CD4-positive, alpha-beta T cell treated with Interleukin-2 at 100 ng/mL for 4 hours (primary cell): ENCODE measurements around the gene CDH13.

Experiments used
- DNase-seq: peaks from one replicate; pipeline ENCODE4 v3.0.0-alpha.2; 2020; ENCODE audit warnings: low spot score

CDH13 gene

GRCh38 chr16:82699711-82700495 is 73.1 kb downstream of the CDH13 start:
- no peak for DNase-seq

GRCh38 chr16:82700541-82701235 is 73.9 kb downstream of the CDH13 start:
- no peak for DNase-seq

DNA sequence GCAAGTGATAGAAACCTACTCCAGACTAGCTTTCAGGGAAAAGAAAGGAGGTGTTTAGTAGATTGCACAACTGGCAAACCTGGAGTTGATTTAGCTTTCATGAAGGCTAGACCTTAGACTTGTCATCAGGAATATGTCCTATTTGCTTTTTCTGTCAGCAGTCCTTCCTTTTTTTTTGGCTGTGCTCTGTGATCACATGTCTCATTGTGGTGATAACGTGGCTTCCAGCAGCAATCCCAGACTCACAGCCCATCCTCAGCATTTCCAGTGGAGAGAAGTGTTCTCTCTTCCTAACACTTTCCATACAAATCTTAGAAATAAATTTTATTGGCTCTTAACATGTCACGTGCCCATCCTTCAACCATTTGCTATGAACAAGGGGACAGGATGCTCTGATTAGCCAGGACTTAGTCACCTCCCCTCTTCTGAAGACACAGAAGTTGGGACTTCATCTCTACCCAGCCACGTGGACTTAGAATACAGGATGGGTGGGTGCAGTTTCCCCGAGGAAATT is 74.7 kb downstream of the CDH13 start:
- no peak for DNase-seq

DNA sequence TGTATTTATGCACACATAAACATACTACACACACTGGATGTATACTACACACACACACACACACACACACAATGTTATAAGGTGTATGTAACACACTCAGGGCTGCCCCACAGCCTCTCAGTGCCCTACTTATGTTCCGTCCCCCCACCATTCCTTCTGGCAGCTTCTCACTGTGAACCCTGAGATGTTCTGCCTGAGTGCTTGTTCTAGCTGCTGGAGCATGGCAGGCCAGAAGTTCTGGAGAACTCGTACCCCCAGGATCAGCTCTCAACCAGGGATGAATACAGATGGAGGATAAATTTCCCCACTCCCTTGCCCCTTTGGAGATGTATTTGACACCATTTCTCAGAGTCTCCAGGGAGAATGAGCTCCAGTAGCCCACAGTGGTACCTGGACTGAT is 76.4 kb downstream of the CDH13 start:
- DNase-seq: no peak

- no peak for DNase-seq
Measured at GRCh38 chr16:82703871-82704768, 77.4 kb downstream of the CDH13 start.

- DNase-seq: no peak
Measured at GRCh38 chr16:82709987-82710386, 83.2 kb downstream of the CDH13 start.

DNA sequence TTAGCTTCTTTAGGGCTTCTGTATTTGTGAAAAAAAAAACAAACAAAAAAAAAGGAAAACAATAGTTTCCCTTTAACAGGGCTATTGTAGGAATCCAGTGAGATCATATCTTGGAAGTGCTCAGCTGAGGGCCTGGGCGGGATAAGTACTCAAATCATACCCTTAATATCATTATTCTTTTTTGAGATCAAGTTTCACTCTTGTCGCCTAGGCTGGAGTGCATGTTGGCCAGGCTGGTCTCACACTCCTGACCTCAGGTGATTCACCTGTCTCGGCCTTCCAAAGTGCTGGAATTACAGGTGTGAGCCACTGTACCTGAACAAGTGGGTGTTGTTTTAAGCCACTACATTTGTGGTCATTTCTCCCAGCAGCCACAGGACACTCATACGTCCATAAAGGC is 87.0 kb downstream of the CDH13 start:
- DNase-seq: no peak

DNA sequence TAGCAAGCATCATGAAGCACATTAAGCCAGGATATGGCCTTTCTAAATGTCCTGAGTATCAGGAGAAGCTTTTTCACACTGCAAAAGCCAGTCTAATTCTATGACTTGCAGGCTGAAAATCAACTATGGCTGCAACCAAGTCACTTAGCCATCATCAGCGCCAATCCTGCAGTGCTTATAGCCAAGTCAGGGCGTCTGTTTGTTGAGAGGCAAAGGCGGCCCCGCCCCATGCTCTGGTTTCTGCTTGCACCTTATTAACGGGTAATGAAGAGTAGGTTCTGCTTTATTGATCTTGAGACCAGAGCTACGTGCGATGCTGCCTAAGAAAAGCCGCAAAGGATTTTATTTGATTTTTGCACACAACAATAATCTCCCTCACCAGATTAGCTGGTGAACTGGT is 88.4 kb downstream of the CDH13 start:
- DNase-seq: no peak

DNA sequence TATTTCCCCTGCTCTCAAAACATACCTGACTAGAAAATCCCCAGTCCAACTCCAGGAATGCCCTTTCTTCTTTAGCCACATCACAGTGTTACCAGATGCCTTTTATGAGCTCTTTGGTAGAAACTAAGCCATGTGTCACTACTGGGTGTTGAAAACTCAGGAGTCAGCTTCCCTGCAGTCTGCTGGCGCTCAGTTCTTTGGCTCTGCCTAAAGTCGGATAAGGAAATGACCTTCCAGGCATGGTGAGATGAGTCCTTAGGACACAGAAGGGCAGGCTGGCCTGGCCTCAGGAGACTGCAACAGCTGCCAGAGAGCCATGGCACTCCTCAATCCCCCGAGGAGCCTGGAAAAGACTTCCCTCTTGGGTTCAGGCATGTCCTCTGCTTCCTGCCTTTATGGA is 89.1 kb downstream of the CDH13 start:
- DNase-seq: no peak

DNA sequence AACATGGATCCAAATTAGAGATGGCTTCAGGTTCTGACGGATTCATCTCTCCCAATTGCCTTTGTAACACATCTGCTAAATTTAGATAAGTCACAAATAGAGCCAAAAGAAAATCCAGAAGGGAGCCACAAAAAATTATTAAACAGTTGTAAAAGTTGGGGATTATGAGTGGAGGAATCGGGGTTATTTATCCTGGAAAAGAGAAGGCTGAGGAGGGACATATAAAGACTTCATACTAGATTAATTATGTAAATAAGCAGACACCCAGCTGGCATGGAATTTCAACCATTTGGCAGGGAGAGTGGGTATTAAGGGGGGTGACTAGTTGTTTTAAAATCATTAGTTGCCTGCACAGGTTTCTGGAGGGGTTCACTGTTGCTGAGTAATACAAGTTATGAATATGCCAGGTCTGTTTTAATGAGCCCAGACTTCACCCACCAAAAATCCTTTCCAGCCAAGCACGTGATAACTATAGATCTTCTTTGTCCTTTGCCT is 89.6 kb downstream of the CDH13 start:
- DNase-seq: no peak

GRCh38 chr16:82720414-82720813 is 93.6 kb downstream of the CDH13 start:
- DNase-seq: no peak

- DNase-seq: no peak
Measured at GRCh38 chr16:82726306-82726705, 99.5 kb downstream of the CDH13 start.

DNA sequence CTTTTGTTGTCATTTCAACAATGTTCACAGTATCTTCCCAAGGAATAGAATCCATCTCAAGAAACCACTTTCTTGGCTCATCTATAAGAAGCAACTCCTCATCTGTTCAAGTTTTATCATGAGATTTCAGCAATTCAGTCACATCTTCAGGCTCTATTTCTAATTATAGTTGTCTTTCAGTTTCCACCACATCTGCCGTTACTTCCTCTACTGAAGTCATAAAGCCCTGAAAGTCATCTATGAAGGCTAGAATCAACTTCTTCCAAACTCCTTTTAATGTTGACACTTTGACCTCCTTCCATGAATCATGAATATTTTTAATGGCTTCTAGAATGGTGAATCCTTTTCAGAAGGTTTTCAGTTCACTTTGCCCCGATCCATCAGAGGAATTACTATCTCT is 102.1 kb downstream of the CDH13 start:
- no peak for DNase-seq

- no peak for DNase-seq
Measured at GRCh38 chr16:82730901-82731300, 104.1 kb downstream of the CDH13 start.

DNA sequence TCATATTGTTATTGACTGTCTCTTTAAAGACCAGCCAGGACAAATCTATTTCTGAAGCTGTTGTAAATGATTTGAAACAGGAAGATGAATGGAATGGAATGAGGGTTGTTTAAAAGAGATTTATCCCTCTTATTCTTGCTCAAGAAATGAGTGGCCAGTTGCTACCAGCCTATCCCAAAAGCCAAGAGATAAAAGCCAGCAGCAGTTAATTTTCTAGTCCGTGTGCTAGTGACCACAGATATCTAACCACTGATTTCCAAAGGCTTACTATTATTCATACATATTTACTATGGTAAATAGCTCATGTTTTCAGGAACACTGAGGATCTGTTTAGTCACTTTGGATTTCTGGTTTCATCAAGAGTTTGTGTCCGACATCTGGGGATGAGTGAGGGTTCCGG is 105.7 kb downstream of the CDH13 start:
- DNase-seq: no peak

DNA sequence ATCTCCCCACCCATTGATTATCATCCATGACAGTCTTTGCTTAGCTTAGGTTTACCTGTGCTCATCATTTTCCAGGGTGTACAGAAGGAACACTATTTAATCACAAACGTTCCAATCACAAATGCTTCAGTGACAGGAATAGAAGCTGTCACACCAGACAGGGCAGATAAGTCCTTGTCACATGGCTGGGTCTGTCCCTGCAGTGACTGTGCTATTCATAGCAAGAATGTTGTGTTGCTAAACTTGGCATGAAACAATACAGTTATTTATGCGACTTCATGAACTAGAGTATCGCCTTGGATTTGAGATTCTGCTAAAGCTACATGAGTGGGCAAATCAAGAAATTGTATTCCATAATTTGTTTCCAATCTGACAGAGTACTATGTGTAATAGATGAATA is 108.4 kb downstream of the CDH13 start:
- DNase-seq: no peak

DNA sequence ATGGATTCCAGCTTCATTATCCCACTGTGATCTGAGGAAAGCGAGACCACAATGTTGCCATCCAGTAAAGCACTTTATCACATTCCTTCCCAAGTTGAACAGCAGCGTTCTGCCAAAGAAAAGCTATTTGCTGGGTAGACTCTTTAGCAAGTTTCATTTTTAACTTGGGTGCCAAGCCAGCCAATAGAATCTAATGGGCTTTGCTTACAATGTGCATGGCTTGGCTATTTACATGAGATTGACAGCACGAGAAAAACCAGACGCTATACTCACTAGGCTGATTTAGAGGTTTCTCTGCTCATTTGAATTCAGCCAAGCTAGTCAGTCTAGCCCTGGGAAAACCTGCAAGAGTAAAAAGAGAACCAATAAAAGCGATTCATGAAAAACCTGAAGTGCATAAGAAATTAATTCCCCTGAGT is 108.9 kb downstream of the CDH13 start:
- no peak for DNase-seq

GRCh38 chr16:82736224-82736623 is 109.5 kb downstream of the CDH13 start:
- DNase-seq: no peak

DNA sequence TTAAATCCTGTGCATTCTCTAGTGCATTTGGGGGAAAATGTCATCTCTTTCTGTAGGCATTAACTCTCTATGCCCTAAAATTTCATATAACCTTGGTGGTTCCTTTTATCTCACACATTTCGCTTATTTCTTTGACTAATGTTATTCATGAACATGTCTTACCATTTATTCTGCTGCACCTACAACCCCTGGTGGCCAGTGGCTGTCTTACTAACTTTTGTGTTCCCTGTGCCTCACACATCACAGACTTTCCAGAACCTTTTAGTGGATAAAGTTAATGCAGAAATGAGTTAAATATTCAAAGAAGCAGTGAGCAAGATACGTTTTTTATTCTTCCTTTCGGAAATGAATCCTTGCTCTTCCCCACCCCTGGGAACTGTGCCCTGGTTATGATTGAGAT is 111.9 kb downstream of the CDH13 start:
- DNase-seq: no peak

DNA sequence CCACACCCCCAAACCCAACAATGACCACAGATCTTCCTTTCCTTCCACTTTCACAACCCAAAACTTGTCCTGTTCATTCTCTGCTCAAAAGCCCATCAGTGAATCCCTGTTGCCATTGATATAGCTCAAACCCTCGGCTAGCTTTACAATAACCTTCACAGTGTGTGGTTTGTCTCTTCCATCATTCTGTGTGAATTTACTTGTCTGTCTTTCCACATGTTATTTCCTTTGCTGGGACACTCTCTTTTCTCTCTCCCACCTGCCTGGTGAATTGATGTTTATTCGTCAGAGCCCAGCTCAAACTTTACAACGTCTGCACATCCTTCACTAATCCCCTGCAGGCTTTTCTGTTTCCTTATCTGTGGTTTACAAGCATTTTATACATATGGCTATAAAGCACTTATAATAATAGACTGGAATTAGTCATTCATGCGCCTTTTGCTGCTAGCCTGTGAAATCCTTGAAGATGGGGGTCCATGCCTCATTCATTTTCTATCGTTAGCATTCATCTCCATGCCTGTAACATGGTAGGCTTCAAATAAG is 114.4 kb downstream of the CDH13 start:
- DNase-seq: no peak

GRCh38 chr16:82744958-82745357 is 118.2 kb downstream of the CDH13 start:
- DNase-seq: no peak

DNA sequence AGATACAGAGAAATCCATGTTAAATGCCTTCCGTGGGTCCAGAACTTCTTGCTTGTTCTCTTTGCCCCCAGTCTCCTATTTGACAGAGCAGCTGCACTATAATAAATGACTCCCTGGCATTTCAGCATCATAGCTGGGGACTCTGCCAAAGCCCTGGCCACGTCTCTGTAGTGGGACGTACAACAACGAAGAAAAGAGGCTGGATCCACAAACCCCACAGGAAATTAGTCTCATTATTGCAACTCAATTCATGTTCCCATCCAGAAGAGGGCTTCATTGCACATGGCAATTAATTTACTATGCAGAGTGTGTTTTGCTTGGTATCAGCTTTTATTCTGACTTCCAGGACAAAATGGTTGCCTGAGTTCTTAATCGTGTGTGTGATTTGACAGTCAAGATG is 121.3 kb downstream of the CDH13 start:
- no peak for DNase-seq
